ENCODE results near the gene KLLN. TPM values are rescaled to one million over a fixed set of nuclear protein-coding genes. Genes with fewer than 3 reads are reported as not detected.
"Not testable (repeated sequence)": the region's sequence is repeated elsewhere in the genome, so short reads cannot be mapped to it uniquely, and the experiment has no call there.

The KLLN gene
- total RNA-seq, 4 donors from 2014 or later: 0.24 to 0.85 (median 0.34) TPM; not detected in 1

DNA sequence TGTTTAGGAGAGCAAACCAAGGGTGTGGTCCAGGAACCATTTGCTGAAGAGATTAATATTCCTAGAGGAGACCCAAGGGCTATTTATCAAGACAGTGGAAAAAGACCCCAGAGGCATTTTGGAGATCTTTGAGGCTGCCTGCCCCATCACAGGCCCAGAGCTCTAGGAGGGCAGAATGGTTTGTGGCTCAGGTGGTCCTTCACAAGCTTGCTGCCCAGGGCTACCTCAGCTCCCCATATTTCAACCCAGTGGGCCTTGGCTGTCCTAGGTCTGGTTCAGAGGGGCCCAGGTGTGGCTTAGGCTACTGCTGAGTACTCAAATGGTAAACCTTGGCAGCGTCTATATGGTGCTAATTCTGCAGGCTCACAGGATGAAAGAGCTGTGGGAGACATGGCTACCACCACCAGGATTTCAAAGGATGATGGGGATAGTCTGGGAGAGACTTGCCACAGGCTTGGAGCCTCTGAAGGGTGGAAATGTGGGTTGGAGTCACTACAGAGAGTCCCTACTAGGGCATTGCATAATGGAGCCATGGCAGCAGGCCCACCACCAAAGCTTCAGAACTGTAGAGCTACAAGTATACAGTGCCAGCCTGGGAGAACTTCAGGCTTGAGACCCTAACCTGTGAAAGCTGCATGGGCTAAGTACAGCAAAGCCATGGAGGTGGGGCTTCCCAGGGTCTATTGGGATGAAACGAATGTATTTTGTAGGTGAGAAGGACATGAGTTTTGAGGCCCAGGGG lies 24.4 kb upstream of the KLLN start:
- WGBS: 91% methylated on average over 2 of the region's 2 CpGs
- H3K27me3 ChIP-seq: no peaks in the 10 kb centered on the region
- no peak overlapping the region for H3K4me3 ChIP-seq
- no peak for DNase-seq (ENCODE audit: low spot score in 2 of 2)
- H3K4me1 ChIP-seq: peaks cover 7% of the 10 kb centered on the region
- H3K27ac ChIP-seq: no peak overlapping the region
- TF ChIP-seq POLR2AphosphoS5 (IDR thresholded peaks at IDR 0.05) (no peak), EP300 (IDR thresholded peaks at IDR 0.05) (no peak), POLR2A (IDR thresholded peaks at IDR 0.05) (no peak)
- TF ChIP-seq, protein P1, sequence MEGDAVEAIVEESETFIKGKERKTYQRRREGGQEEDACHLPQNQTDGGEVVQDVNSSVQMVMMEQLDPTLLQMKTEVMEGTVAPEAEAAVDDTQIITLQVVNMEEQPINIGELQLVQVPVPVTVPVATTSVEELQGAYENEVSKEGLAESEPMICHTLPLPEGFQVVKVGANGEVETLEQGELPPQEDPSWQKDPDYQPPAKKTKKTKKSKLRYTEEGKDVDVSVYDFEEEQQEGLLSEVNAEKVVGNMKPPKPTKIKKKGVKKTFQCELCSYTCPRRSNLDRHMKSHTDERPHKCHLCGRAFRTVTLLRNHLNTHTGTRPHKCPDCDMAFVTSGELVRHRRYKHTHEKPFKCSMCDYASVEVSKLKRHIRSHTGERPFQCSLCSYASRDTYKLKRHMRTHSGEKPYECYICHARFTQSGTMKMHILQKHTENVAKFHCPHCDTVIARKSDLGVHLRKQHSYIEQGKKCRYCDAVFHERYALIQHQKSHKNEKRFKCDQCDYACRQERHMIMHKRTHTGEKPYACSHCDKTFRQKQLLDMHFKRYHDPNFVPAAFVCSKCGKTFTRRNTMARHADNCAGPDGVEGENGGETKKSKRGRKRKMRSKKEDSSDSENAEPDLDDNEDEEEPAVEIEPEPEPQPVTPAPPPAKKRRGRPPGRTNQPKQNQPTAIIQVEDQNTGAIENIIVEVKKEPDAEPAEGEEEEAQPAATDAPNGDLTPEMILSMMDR (IDR thresholded peaks at IDR 0.05): no peak
- H3K36me3 ChIP-seq: peaks cover 17% of the 10 kb centered on the region
- no peaks in the 10 kb centered on the region for H3K9me3 ChIP-seq

GRCh38 chr10:87887146-87887545 lies 23.8 kb upstream of the KLLN start:
- no peaks in the 10 kb centered on the region for H3K27me3 ChIP-seq
- no peak overlapping the region for H3K4me3 ChIP-seq
- no peak for TF ChIP-seq POLR2A (IDR thresholded peaks at IDR 0.05)
- H3K27ac ChIP-seq: no peak overlapping the region
- 95% methylated on average over 1 of the region's 1 CpG for WGBS
- H3K9me3 ChIP-seq: no peaks in the 10 kb centered on the region
- DNase-seq (ENCODE audit: low spot score in 2 of 2): no peak
- peaks cover 17% of the 10 kb centered on the region for H3K36me3 ChIP-seq
- peaks cover 13% of the 10 kb centered on the region for H3K4me1 ChIP-seq

GRCh38 chr10:87886635-87887034 lies 23.3 kb upstream of the KLLN start:
- H3K4me1 ChIP-seq: peaks cover 15% of the 10 kb centered on the region
- TF ChIP-seq EP300 (IDR thresholded peaks at IDR 0.05): no peak
- no peak for TF ChIP-seq POLR2AphosphoS5 (IDR thresholded peaks at IDR 0.05)
- WGBS: 95% methylated on average over 2 of the region's 2 CpGs
- DNase-seq (ENCODE audit: low spot score in 2 of 2): no peak
- H3K27me3 ChIP-seq: no peaks in the 10 kb centered on the region
- no peak overlapping the region for H3K4me3 ChIP-seq
- no peak overlapping the region for H3K27ac ChIP-seq
- H3K9me3 ChIP-seq: no peaks in the 10 kb centered on the region
- H3K36me3 ChIP-seq: peaks cover 17% of the 10 kb centered on the region

GRCh38 chr10:87882555-87883294 lies 19.4 kb upstream of the KLLN start:
- TF ChIP-seq POLR2A (IDR thresholded peaks at IDR 0.05) (no peak), POLR2AphosphoS5 (IDR thresholded peaks at IDR 0.05) (no peak), EP300 (IDR thresholded peaks at IDR 0.05) (no peak)
- TF ChIP-seq, protein P1 (IDR thresholded peaks at IDR 0.05): no peak
- no peaks in the 10 kb centered on the region for H3K9me3 ChIP-seq
- no peak overlapping the region for H3K27ac ChIP-seq
- DNase-seq (ENCODE audit: low spot score in 2 of 2): no peak
- no peak overlapping the region for H3K4me3 ChIP-seq
- H3K4me1 ChIP-seq: peaks cover 17% of the 10 kb centered on the region
- 70% methylated on average over 2 of the region's 2 CpGs for WGBS
- no peaks in the 10 kb centered on the region for H3K27me3 ChIP-seq
- peaks cover 18% of the 10 kb centered on the region for H3K36me3 ChIP-seq

DNA sequence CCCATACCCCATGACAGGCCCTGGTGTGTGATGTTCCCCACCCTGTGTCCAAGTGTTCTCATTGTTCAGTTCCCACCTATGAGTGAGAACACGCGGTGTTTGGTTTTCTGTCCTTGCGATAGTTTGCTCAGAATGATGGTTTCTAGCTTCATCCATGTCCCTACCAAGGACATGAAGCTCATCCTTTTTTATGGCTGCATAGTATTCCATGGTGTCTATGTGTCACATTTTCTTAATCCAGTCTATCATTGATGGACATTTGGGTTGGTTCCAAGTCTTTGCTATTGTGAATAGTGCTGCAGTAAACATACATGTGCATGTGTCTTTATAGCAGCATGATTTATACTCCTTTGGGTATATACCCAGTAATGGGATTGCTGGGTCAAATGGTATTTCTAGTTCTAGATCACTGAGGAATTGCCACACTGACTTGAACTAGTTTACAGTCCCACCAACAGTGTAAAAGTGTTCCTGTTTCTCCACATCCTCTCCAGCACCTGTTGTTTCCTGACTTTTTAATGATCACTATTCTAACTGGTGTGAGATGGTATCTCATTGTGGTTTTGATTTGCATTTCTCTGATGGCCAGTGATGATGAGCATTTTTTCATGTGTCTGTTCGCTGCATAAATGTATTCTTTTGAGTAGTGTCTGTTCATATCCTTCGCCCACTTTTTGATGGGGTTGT lies 18.2 kb upstream of the KLLN start:
- DNase-seq (ENCODE audit: low spot score in 2 of 2); H3K36me3 ChIP-seq; H3K27me3 ChIP-seq; H3K4me3 ChIP-seq; H3K27ac ChIP-seq; H3K9me3 ChIP-seq: not testable (repeated sequence)
- H3K4me1 ChIP-seq: peaks cover 17% of the 10 kb centered on the region
- WGBS: 87% methylated on average over 5 of the region's 5 CpGs

- no peaks in the 10 kb centered on the region for H3K27me3 ChIP-seq
- H3K9me3 ChIP-seq: no peaks in the 10 kb centered on the region
- H3K36me3 ChIP-seq: peaks cover 5% of the 10 kb centered on the region
- no peak overlapping the region for H3K4me3 ChIP-seq
- no peak for DNase-seq (ENCODE audit: low spot score in 2 of 2)
- H3K27ac ChIP-seq: no peak overlapping the region
- peaks cover 25% of the 10 kb centered on the region for H3K4me1 ChIP-seq
- TF ChIP-seq POLR2AphosphoS5 (IDR thresholded peaks at IDR 0.05) (no peak), EP300 (IDR thresholded peaks at IDR 0.05) (no peak), POLR2A (IDR thresholded peaks at IDR 0.05) (no peak)
- TF ChIP-seq, protein P1 (IDR thresholded peaks at IDR 0.05): no peak
Observed at GRCh38 chr10:87880336-87880735, 17.0 kb upstream of the KLLN start.

Measured in suprapubic skin (tissue), 4 donors.